GM06990 (cell line): ENCODE data around the gene AIPL1.

Experiments
- DNase-seq: peaks from one replicate; pipeline ENCODE4 v3.0.0-alpha.2; 2011; ENCODE audit not compliant: insufficient read length; ENCODE audit errors: extremely low read depth
- H3K27me3 ChIP-seq: replicated peaks from 2 replicates; pipeline ENCODE4 v1.6.0; 2011; ENCODE audit warnings: low read length; ENCODE audit not compliant: control insufficient read depth, insufficient read depth
- H3K36me3 ChIP-seq: 2 replicates; pipeline ENCODE4 v1.5.1; 2011; ENCODE audit warnings: low read length; ENCODE audit not compliant: control insufficient read depth, insufficient read depth
- H3K4me3 ChIP-seq: replicated peaks from 2 replicates; pipeline ENCODE4 v1.5.1; 2011; ENCODE audit warnings: low read depth, mild to moderate bottlenecking, control low read depth, low read length
- TF ChIP-seq, protein P1 (sequence below): IDR thresholded peaks from 2 replicates; pipeline ENCODE4 v1.5.1; 2011; ENCODE audit warnings: low read length, control low read depth, mild to moderate bottlenecking, inconsistent platforms; ENCODE audit not compliant: insufficient read depth, poor library complexity, severe bottlenecking

AIPL1 gene

DNA sequence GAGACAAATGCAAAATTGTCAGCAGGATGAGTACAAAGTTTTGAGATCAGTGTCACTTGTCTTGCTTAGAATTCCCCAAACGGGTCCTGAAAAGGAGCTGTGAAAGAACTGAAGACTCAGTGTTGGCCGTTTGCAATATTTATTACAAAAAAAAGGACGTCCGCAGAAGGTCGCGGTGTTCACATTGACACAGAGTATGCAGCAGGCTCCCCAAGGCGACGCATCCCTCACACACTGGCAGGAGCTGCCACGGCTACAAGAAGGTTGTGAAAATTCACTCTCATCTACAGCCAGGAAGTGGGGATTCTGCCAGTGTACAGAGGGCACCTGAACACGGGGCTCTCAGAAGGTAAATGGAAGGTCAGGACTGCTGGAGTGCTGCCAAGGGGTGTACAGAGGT, 26.2 kb downstream of the AIPL1 start:
- TF ChIP-seq, protein P1, sequence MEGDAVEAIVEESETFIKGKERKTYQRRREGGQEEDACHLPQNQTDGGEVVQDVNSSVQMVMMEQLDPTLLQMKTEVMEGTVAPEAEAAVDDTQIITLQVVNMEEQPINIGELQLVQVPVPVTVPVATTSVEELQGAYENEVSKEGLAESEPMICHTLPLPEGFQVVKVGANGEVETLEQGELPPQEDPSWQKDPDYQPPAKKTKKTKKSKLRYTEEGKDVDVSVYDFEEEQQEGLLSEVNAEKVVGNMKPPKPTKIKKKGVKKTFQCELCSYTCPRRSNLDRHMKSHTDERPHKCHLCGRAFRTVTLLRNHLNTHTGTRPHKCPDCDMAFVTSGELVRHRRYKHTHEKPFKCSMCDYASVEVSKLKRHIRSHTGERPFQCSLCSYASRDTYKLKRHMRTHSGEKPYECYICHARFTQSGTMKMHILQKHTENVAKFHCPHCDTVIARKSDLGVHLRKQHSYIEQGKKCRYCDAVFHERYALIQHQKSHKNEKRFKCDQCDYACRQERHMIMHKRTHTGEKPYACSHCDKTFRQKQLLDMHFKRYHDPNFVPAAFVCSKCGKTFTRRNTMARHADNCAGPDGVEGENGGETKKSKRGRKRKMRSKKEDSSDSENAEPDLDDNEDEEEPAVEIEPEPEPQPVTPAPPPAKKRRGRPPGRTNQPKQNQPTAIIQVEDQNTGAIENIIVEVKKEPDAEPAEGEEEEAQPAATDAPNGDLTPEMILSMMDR: no peak
- H3K27me3 ChIP-seq: no peaks in the 10 kb centered on the region; the same call in 1 of the 2 replicates
- H3K36me3 ChIP-seq: no peaks in the 10 kb centered on the region
- no peak for DNase-seq
- no peak overlapping the region for H3K4me3 ChIP-seq

DNA sequence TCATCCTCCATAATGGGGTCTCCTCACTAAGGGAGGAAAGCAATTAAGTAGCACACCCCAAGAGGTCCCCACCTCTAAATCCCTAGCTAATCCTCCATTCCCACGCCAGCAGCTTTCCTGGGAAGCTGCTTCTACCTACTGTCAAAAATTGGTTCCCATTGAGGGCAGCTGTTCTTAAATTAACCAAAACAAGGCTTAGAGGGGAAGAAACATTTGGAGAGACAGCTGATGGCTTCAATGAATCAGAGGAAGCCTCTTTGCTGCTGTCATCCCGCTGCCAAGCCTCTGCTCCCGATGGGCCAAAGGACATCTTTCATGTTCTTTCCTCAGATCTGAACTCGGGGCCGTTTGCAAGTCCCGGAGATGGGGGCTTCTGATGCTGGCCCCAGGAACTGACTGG, 26.6 kb downstream of the AIPL1 start:
- Histone ChIP-seq H3K4me3 (no peak overlapping the region), H3K27me3 (no peaks in the 10 kb centered on the region; the same call in 1 of the 2 replicates), H3K36me3 (no peaks in the 10 kb centered on the region)
- TF ChIP-seq, protein P1: no peak
- no peak for DNase-seq

DNA sequence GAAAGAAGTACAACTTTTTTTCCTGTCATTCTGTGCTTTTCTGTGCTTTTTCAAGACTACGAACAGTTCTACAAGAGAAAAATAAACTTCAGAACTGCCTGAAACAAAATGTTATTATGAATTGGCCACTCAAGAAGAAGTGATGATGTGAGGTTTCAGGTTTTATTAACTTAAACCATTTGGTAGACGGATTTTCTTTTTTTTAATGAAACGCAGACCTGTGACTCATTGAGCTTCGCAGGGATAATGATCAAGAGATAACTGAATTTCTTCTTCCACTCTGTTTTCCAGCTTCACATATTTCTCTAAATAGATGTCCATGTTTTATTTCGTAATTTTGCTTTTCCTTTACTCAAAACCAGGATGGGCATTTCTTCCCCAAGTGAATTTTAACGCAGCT, 32.7 kb downstream of the AIPL1 start:
- no peak for DNase-seq
- no peak overlapping the region for H3K4me3 ChIP-seq
- no peaks in the 10 kb centered on the region for H3K36me3 ChIP-seq
- H3K27me3 ChIP-seq: no peaks in the 10 kb centered on the region; the same call in none of the 2 replicates
- TF ChIP-seq, protein P1: no peak

DNA sequence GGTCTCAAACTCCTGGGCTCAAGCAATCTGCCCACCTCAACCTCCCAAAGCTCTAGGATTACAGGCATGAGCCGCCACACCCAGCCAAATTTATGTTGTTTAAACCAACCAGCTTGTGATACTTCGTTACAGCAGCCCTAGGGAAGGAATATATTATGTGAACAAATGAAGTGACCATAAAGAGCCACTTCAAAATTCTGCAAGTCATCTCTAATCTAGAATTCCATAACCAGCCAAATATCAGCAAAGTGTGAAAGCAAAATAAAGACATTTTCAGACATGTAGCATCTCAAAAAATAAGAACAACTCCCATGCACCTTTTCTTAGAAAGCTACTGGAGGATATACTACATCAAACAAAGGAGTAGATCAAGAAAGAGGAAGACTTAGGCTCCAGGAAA, 36.0 kb downstream of the AIPL1 start:
- Histone ChIP-seq H3K36me3 (no peaks in the 10 kb centered on the region), H3K27me3 (no peaks in the 10 kb centered on the region; the same call in 1 of the 2 replicates), H3K4me3 (no peak overlapping the region)
- TF ChIP-seq, protein P1: no peak
- DNase-seq: no peak

DNA sequence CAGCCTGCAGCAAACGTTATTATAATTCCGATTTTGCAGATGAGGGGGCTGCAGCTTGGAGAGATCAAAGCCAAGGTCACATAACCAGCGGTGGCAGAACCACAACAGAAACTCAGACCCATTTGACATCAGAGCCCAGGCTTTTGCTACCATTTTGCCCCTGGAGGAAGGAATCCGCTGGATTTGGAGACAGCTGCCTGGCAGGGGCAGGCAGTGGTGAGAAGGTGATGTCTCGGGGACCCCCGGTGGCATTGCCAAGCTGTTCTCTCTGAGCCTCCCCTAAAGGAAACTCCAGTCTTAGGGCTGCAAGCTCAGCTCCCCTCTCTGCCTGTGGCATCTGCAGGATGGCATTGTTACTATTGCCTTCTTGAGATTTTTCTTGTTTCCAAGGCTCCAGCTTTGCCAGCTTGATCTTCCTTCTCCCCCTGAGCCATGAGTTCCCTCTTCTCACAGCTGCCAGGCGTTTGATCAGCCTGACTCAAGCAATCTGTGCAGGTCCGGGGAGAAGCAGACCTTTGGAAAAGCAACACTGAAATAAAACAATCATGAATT, 40.8 kb downstream of the AIPL1 start:
- Histone ChIP-seq H3K27me3 (no peaks in the 10 kb centered on the region), H3K4me3 (no peak overlapping the region), H3K36me3 (no peaks in the 10 kb centered on the region)
- DNase-seq: no peak
- TF ChIP-seq, protein P1: no peak
